GM19468 (cell line): ENCODE measurements around the gene DNASE1L3.
"Not testable (repeated sequence)": the region's sequence is repeated elsewhere in the genome, so short reads cannot be mapped to it uniquely, and the experiment has no call there.

Experiments used
- ATAC-seq: cut with Tn5 transposase; IDR thresholded peaks from one replicate; pipeline ENCODE4 v1.9.1; 2021; ENCODE audit warnings: mild to moderate bottlenecking, moderate library complexity, moderate number of reproducible peaks; ENCODE audit not compliant: unreplicated experiment; ENCODE audit errors: extremely low read depth

The DNASE1L3 gene, protein sequence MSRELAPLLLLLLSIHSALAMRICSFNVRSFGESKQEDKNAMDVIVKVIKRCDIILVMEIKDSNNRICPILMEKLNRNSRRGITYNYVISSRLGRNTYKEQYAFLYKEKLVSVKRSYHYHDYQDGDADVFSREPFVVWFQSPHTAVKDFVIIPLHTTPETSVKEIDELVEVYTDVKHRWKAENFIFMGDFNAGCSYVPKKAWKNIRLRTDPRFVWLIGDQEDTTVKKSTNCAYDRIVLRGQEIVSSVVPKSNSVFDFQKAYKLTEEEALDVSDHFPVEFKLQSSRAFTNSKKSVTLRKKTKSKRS

DNA sequence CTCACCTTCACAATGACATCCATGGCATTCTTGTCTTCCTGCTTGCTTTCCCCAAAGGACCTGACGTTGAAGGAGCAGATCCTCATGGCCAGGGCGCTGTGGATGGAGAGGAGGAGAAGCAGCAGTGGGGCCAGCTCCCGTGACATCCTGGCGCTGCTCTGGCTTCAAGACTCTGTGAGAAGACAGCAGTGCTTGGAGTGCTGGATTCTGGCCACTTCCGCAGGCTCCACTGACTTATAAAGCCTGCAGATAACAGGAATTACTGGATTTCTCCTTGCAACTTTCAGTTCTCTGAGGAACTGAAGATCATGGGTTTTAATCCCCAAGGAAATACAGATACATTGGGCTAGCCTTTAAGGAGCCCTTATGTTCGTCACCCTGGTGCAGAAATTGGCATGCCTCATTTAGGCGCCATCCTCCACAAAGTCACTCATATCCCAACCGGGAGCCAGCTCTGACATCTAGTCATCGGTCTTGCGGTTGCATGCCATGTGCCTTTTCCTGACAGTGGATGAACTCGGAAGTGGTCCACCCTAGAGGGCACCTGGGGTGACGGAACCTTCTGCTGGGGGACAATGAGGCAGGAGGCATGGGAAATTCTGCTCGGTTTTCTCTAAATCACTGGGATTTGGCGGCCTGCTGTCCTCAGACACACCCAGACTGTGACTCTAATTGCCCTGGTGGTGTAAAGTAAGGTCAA is at the start of gene DNASE1L3:
DNASE1L3 (minus strand) TSS at position 212 of the 700 bp plus-strand sequence; CDS start at position 146, 66 bp downstream.
- ATAC-seq, result no peak

DNA sequence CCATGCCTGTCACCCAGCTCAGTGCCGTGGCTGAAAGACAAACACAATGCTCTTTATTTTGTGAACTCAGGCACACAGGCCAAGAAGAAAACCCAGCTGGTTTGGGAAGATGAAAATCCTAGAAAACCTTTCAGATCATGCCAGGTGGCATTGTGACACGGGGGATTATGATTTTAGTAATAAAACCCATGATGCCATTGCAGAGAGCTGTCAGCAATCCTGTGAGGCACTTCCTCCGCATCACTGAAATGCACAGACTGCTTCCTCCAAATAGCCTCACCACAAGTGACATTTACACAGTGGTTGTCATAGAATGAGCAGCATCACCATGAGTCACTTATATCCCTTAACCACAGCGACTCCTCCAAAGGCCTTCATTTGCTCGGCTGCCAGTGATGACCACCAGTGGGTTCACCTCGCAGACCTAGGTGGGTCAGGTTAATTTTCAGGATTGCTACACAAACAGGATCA is 49.5 kb upstream of the DNASE1L3 start:
- no peak for ATAC-seq

DNA sequence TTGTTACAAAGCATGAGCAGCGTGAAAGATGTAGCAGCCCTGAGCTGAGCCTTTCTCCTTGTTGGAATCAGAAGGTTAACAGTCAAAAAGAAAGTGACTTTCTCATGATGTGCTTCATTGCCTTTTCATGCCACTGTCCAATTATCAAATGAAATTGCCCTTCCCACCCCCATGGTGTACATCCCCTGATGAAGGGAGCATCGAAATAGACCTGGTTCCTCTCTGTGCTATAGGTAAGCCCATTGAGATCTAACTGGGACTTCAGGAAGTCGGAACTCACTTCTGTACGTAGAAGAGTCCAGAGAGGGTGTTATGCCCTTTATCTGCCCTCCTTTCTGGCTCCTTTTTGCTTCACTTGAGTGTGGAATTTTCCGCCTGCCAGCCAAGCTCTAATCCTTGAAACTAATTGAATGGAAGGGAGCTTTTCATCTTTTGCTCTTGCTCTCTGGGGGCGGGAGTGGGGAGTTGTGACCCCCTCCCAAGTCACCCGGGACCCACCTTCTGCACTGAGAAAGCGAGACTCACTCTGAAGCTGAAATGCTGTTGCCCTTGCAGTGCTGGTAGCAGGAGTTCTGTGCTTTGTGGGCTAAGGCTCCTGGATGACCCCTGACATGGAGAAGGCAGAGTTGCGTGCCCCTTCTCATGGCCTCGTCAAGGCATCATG is 47.8 kb upstream of the DNASE1L3 start:
- no peak for ATAC-seq

- ATAC-seq, result no peak
These were observed 45.7 kb upstream of the DNASE1L3 start for GRCh38 chr3:58256511-58256910.

DNA sequence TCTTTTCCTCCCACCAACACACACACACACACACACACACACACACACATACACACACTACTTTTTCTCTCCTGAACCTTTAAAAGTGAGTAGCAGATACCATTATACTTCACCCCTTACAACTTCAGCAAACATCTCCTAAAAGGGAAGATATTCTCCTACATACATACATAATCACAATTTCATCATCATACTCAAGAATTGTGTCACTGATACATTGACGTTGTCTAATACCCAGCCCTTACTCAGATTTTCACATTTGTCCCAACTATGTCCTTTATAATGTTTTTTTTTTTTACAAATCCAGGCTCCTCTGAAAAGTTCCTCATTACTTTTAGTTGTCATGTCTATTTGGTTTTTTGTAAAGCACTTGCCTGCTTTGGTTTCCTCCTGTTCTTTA is 45.3 kb upstream of the DNASE1L3 start:
- no peak for ATAC-seq

- ATAC-seq, result no peak
These were observed 43.4 kb upstream of the DNASE1L3 start for GRCh38 chr3:58254144-58254543.

GRCh38 chr3:58251631-58252035 is 40.9 kb upstream of the DNASE1L3 start:
- no peak for ATAC-seq

GRCh38 chr3:58250093-58250707 is 39.4 kb upstream of the DNASE1L3 start:
- ATAC-seq, result no peak

GRCh38 chr3:58249358-58250092 is 38.8 kb upstream of the DNASE1L3 start:
- ATAC-seq, result no peak

DNA sequence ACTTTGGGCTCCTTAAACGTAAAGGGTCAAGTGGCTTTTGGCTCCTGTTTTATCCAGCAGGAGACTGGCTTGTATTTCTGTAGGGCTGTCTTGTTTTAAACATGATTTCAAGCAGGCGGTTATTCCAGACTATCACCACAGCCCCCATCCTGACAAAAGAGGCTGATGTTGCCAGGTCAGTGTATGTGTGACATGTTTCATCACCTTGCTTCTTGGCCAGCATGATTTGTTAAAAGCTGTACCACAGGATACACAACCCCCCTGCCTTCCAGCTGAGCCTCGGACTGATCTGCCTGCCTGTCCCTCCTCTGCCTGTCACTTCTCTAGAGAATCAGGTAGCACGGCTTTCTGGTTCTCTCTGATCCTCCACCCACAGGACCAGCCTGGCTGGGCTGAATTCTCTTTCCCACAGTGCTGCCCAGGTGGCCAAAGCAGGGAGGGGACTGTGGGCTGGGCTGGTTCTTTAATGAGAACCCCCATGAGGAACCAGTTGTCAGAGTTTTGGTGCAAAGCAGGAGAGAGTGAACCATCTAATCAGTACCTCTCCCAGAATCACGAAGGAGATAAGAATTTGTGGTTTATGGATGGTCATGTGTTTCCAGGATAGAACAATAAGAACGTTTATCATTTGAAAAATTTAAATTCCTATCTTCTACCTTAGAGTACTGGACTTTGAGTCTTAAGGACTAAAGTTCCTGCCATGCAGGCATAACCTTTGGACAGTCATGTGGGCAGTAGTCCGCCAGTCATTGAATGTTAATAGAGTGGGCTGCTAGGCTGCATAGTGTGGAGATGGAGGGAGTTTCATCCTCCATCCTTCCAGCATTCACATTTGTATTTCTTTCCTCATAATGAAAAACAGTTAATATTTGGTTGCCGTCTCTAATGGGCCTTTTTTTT is 35.6 kb upstream of the DNASE1L3 start:
- no peak for ATAC-seq

- ATAC-seq, result no peak
These were observed 33.3 kb upstream of the DNASE1L3 start for GRCh38 chr3:58243976-58244585.

GRCh38 chr3:58242860-58243259 is 32.1 kb upstream of the DNASE1L3 start:
- ATAC-seq, result not testable (repeated sequence)

DNA sequence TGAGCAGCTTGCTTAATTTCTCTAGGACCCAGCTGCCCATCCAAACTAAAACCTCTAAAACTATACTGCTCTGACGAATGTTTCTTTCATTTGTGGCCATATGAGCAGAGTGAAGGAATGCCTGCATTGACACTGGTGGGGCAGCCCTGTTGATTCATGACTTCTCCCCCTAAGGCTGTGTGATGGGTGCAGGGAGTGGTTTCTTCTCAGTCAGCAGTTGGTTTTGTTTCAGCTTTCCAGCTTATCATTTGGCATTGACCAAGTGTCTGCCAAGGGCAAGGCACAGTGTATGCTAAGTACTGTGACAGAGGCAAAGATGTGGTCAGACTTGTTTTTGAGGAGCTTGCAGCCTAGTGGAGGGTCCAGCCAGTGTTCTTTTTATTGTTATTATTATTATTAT is 31.6 kb upstream of the DNASE1L3 start:
- ATAC-seq, result no peak

DNA sequence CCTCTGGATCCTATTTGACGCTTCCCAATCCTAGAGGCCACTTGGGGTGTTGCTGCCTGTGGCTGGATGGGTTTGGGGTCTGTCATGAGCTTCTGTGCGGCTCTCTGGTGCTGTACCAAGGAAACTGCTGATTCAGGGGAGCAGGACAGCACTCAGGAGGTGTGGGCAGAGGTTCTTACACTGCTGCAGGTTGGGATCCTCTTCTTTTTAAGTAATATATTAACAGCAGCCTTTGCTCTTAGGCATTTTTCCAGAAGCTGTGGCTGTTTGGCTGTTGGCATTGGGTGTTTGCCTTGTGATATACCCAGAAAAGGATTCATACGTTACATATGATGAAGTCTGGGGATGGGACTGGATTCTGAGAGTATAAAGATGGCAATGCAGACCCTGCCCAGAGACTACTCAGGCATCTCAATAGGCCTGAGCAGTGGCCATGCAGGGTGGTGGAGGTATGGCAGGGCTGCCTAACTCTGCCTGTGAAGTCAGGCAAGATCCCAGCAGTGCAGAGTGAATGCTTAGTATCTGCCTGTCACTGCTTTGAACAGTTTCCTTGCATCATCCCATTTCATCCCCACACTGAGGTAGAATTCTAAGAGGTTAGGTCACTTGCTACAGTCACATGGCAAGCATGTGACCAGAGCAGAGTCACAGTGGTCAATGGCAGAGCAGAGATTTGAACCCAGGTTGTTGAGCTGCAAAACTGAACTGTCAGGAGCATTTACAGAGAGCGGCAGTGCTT is 30.7 kb upstream of the DNASE1L3 start:
- ATAC-seq, result no peak

DNA sequence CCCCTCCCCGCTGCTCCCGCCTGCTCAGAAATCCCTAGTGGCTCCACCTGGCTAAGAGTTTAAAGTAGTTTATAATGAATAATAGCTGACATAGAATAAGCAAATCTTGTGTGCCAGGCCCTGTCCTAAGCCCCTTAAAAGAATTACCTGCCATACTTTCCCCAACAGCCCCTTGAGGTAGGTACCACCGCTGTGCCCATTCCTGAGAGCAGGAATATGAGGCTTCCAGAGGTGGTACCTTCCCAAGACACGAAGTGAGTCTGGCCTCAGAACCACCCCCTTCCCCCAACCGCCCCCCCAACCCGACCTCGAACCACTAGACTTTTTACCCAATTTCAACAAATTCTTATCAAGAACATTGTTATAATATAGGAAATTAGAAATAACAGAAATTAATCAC is 28.1 kb upstream of the DNASE1L3 start:
- no peak for ATAC-seq

DNA sequence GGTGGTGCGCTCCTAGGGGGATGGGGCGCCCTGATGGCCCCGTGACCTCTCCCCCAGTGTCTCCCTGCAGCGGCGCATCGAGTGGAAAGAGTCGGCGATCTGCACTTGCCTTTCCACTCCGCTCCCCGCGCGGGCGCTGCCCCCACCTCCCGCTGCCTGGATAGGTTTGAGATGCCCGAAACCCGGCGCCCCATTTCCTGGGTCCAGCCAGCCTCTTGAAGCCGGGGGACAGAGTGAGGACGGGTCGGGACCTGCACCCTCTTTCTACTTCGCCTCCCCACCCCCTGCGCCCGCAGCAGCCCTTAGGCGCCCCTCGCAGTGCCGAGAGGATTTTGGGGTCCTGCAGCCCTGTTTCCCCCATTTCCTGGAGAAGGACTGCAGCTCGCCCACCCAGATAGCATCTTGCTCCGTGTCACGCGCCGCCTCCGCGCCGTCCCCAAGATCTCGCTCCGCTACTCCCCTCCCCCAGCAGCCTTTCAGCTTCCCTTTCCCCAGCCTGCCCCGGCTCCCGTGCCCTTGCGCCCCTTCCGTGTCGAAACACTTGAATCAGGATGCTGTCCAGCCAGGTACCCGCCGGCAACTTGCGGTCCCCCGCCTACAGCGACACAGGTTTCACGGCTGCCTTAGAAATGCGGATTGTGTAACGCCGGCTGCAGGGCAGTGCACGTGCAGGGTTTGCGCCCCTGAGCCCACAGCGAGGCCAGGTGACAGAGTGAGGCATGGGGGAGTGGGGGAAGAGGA is 27.3 kb upstream of the DNASE1L3 start:
- no peak for ATAC-seq

- peak; percentile 41 for ATAC-seq
These were observed 26.6 kb upstream of the DNASE1L3 start, which contains the start of gene ABHD6 for GRCh38 chr3:58237238-58237940. Gene ABHD6 (plus strand): TSS chr3:58237792. CDS start chr3:58256587, 18,795 bp downstream.
